T-helper 1 cell treated with Interleukin-12 subunit alpha and Interleukin-12 subunit beta and Interleukin-4 antibody, amounts not matched to agents 30 μg/mL and 1 μg/mL, for 36 hours (primary cell): ENCODE results near the gene AK4.
"Not testable (repeated sequence)": the region's sequence is repeated elsewhere in the genome, so short reads cannot be mapped to it uniquely, and the experiment has no call there.

ENCODE experiments used
- H3K27ac Mint-ChIP-seq: one replicate; pipeline ENCODE4 v1.8.0; 2021; ENCODE audit warnings: mild to moderate bottlenecking, mixed read lengths
- H3K27me3 Mint-ChIP-seq: one replicate; pipeline ENCODE4 v1.8.0; 2021; ENCODE audit warnings: low read depth, mixed read lengths
- H3K36me3 Mint-ChIP-seq: one replicate; pipeline ENCODE4 v1.8.0; 2021; ENCODE audit warnings: low read depth, mixed read lengths
- H3K4me1 Mint-ChIP-seq: one replicate; pipeline ENCODE4 v1.8.0; 2021; ENCODE audit warnings: low read depth, mixed read lengths
- H3K4me3 Mint-ChIP-seq: one replicate; pipeline ENCODE4 v1.8.0; 2021; ENCODE audit warnings: mild to moderate bottlenecking, moderate library complexity, mixed read lengths
- H3K9me3 Mint-ChIP-seq: one replicate; pipeline ENCODE4 v1.8.0; 2021; ENCODE audit warnings: mixed read lengths

AK4 gene

GRCh38 chr1:65230731-65231481 lies 82.9 kb downstream of the AK4 start:
- Mint-ChIP-seq H3K4me3 (no peak overlapping the region), H3K27ac (peak overlapping the region; percentile 84), H3K27me3 (peaks cover 3% of the 10 kb centered on the region), H3K9me3 (peaks cover 1% of the 10 kb centered on the region), H3K4me1 (peaks cover 26% of the 10 kb centered on the region), H3K36me3 (peaks cover 3% of the 10 kb centered on the region)

- H3K27ac Mint-ChIP-seq = peak overlapping the region; percentile 38
- peaks cover 28% of the 10 kb centered on the region for H3K4me1 Mint-ChIP-seq
- peaks cover 7% of the 10 kb centered on the region for H3K27me3 Mint-ChIP-seq
- peaks cover 6% of the 10 kb centered on the region for H3K36me3 Mint-ChIP-seq
- peaks cover 6% of the 10 kb centered on the region for H3K9me3 Mint-ChIP-seq
- H3K4me3 Mint-ChIP-seq = no peak overlapping the region
These were observed 83.8 kb downstream of the AK4 start for GRCh38 chr1:65231718-65232330.

- Mint-ChIP-seq H3K36me3 (peaks cover 6% of the 10 kb centered on the region), H3K27ac (peak overlapping the region; percentile 37), H3K27me3 (peaks cover 7% of the 10 kb centered on the region), H3K4me1 (peaks cover 28% of the 10 kb centered on the region), H3K9me3 (peaks cover 6% of the 10 kb centered on the region), H3K4me3 (no peak overlapping the region)
These were observed 84.5 kb downstream of the AK4 start for GRCh38 chr1:65232461-65232990.

- Mint-ChIP-seq H3K4me3 (no peak overlapping the region), H3K27me3 (peaks cover 8% of the 10 kb centered on the region), H3K4me1 (peaks cover 28% of the 10 kb centered on the region), H3K27ac (no peak overlapping the region), H3K9me3 (peaks cover 6% of the 10 kb centered on the region), H3K36me3 (peaks cover 6% of the 10 kb centered on the region)
These were observed 85.8 kb downstream of the AK4 start for GRCh38 chr1:65233782-65234181.

GRCh38 chr1:65235867-65236805 lies 88.1 kb downstream of the AK4 start:
- H3K27me3 Mint-ChIP-seq = peaks cover 17% of the 10 kb centered on the region
- peaks cover 6% of the 10 kb centered on the region for H3K9me3 Mint-ChIP-seq
- H3K4me1 Mint-ChIP-seq = peaks cover 17% of the 10 kb centered on the region
- no peak overlapping the region for H3K4me3 Mint-ChIP-seq
- H3K36me3 Mint-ChIP-seq = peaks cover 5% of the 10 kb centered on the region
- peak overlapping the region; percentile 18 for H3K27ac Mint-ChIP-seq

GRCh38 chr1:65237088-65237487 lies 89.1 kb downstream of the AK4 start:
- H3K27me3 Mint-ChIP-seq = peaks cover 22% of the 10 kb centered on the region
- not testable (repeated sequence) for H3K27ac Mint-ChIP-seq, H3K36me3 Mint-ChIP-seq, H3K9me3 Mint-ChIP-seq, H3K4me3 Mint-ChIP-seq
- peaks cover 11% of the 10 kb centered on the region for H3K4me1 Mint-ChIP-seq

GRCh38 chr1:65237503-65237902 lies 89.5 kb downstream of the AK4 start:
- Mint-ChIP-seq H3K9me3 (peaks cover 6% of the 10 kb centered on the region), H3K36me3 (peaks cover 5% of the 10 kb centered on the region)

GRCh38 chr1:65238010-65238409 lies 90.0 kb downstream of the AK4 start:
- Mint-ChIP-seq H3K4me3 (no peak overlapping the region), H3K36me3 (peaks cover 5% of the 10 kb centered on the region), H3K27me3 (peaks cover 27% of the 10 kb centered on the region), H3K4me1 (peaks cover 6% of the 10 kb centered on the region), H3K27ac (no peak overlapping the region), H3K9me3 (peaks cover 6% of the 10 kb centered on the region)

More at GRCh38 chr1:65237503-65237902, 89.5 kb downstream of the AK4 start:
- no peak overlapping the region for H3K4me3 Mint-ChIP-seq
- H3K27ac Mint-ChIP-seq = no peak overlapping the region
- peaks cover 6% of the 10 kb centered on the region for H3K4me1 Mint-ChIP-seq
- H3K27me3 Mint-ChIP-seq = peaks cover 26% of the 10 kb centered on the region

- Mint-ChIP-seq H3K27ac (no peak overlapping the region), H3K9me3 (no peaks in the 10 kb centered on the region), H3K4me3 (no peak overlapping the region), H3K27me3 (peaks cover 40% of the 10 kb centered on the region), H3K4me1 (no peaks in the 10 kb centered on the region), H3K36me3 (peaks cover 2% of the 10 kb centered on the region)
These were observed 95.5 kb downstream of the AK4 start for GRCh38 chr1:65243491-65243890.

GRCh38 chr1:65245295-65245694 lies 97.3 kb downstream of the AK4 start:
- H3K9me3 Mint-ChIP-seq = no peaks in the 10 kb centered on the region
- H3K4me3 Mint-ChIP-seq = no peak overlapping the region
- H3K27ac Mint-ChIP-seq = no peak overlapping the region
- H3K36me3 Mint-ChIP-seq = peaks cover 5% of the 10 kb centered on the region
- H3K27me3 Mint-ChIP-seq = peaks cover 31% of the 10 kb centered on the region
- no peaks in the 10 kb centered on the region for H3K4me1 Mint-ChIP-seq

- Mint-ChIP-seq H3K27me3 (peaks cover 22% of the 10 kb centered on the region), H3K36me3 (peaks cover 5% of the 10 kb centered on the region), H3K27ac (no peak overlapping the region)
These were observed 99.7 kb downstream of the AK4 start for GRCh38 chr1:65247419-65248359.

GRCh38 chr1:65250826-65251225 lies 102.8 kb downstream of the AK4 start:
- H3K27ac Mint-ChIP-seq = no peak overlapping the region
- no peaks in the 10 kb centered on the region for H3K9me3 Mint-ChIP-seq
- peaks cover 5% of the 10 kb centered on the region for H3K36me3 Mint-ChIP-seq
- H3K4me3 Mint-ChIP-seq = no peak overlapping the region
- H3K4me1 Mint-ChIP-seq = peaks cover 13% of the 10 kb centered on the region
- H3K27me3 Mint-ChIP-seq = peaks cover 17% of the 10 kb centered on the region

More at GRCh38 chr1:65247419-65248359, 99.7 kb downstream of the AK4 start:
- Mint-ChIP-seq H3K4me1 (no peaks in the 10 kb centered on the region), H3K4me3 (no peak overlapping the region), H3K9me3 (no peaks in the 10 kb centered on the region)

GRCh38 chr1:65253800-65254319 lies 105.9 kb downstream of the AK4 start:
- peaks cover 22% of the 10 kb centered on the region for H3K27me3 Mint-ChIP-seq
- peaks cover 19% of the 10 kb centered on the region for H3K4me1 Mint-ChIP-seq
- peaks cover 9% of the 10 kb centered on the region for H3K36me3 Mint-ChIP-seq
- H3K9me3 Mint-ChIP-seq = no peaks in the 10 kb centered on the region
- H3K27ac Mint-ChIP-seq = peak overlapping the region; percentile 76
- H3K4me3 Mint-ChIP-seq = peak overlapping the region; percentile 87
